Measurements from ENCODE around the gene GRB10.

The GRB10 gene

DNA sequence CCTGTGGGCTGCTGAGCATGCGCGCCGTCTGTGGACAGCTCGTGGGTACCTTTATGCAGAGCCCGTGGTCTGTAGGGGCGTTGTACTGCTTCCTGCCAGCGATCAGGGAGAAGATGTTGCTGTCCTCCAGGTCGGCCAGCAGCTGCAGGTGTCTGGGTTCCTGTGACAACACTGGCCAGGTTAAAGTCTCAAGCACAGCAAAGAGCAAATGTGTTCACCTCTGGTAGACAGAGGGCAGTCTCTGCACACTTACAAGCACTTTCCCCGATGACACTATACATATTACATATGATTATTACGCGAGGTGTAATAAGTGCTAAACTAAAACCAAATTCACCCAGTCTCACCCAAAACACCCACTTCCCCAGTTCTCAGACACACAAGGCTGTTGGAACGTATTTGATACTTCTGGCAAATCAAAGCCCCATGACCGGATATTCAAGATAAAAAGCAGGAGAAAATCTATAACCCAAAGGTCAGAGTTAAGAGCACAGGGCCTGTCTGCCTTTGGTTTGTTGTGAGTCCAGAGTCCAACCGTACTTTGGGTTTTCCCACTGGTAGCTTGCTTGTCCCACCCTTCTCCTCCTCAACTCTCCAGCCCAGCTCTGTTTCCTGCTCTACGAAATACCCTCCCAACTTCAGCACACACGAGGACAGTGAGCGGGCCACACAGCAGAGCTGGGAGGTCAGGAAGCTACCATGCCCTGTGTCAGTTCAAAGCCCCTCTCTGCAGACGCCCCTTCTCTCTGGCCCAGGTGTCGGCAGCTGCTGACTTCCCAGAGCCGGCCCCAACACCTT lies 167.8 kb downstream of the GRB10 start:
- H3K4me3 ChIP-seq (ENCODE audit: low read depth, low read length): no peak overlapping the region
- H3K27ac ChIP-seq: no peak overlapping the region
- H3K27me3 ChIP-seq (replicated peaks): no peaks in the 10 kb centered on the region
- peaks cover 59% of the 10 kb centered on the region for H3K36me3 ChIP-seq (replicated peaks)
- TF ChIP-seq, protein P1, sequence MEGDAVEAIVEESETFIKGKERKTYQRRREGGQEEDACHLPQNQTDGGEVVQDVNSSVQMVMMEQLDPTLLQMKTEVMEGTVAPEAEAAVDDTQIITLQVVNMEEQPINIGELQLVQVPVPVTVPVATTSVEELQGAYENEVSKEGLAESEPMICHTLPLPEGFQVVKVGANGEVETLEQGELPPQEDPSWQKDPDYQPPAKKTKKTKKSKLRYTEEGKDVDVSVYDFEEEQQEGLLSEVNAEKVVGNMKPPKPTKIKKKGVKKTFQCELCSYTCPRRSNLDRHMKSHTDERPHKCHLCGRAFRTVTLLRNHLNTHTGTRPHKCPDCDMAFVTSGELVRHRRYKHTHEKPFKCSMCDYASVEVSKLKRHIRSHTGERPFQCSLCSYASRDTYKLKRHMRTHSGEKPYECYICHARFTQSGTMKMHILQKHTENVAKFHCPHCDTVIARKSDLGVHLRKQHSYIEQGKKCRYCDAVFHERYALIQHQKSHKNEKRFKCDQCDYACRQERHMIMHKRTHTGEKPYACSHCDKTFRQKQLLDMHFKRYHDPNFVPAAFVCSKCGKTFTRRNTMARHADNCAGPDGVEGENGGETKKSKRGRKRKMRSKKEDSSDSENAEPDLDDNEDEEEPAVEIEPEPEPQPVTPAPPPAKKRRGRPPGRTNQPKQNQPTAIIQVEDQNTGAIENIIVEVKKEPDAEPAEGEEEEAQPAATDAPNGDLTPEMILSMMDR (IDR thresholded peaks at IDR 0.05; ENCODE audit: low read depth, low read length, missing control alignments): peak; percentile 31
- no peak for DNase-seq
- in situ Hi-C loops (cut with HindIII; ENCODE audit: low pct_ligation_motif_present, low sequenced_read_pairs): no loop called here

GRCh38 chr7:50613473-50613872 lies 169.2 kb downstream of the GRB10 start:
- H3K27ac ChIP-seq: no peak overlapping the region
- in situ Hi-C loops (cut with HindIII; ENCODE audit: low pct_ligation_motif_present, low sequenced_read_pairs): no loop called here
- H3K27me3 ChIP-seq (replicated peaks): no peaks in the 10 kb centered on the region
- H3K36me3 ChIP-seq (replicated peaks): peaks cover 61% of the 10 kb centered on the region
- no peak overlapping the region for H3K4me3 ChIP-seq (ENCODE audit: low read depth, low read length)
- TF ChIP-seq, protein P1 (IDR thresholded peaks at IDR 0.05; ENCODE audit: low read depth, low read length, missing control alignments): no peak
- no peak for DNase-seq

DNA sequence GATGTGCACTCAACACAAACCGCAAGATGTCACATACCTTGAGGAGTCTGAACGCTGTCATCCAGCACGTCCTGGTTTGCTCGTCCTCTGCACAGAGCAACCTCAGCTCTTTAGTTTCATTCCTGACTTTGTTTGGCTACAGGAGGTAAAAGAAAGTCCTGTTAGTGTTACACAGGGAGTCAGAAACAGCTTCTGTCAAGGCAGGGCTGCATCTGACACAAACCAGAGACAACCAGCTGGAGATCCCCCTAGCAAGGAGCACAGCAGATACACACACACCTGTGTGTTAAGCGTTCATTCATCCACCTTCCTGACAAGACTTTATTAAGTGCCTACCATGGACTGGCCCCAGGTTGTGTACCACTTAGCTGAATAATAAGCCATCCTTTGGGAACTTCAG lies 170.0 kb downstream of the GRB10 start:
- Histone ChIP-seq H3K4me3 (ENCODE audit: low read depth, low read length) (no peak overlapping the region), H3K36me3 (replicated peaks) (peaks cover 61% of the 10 kb centered on the region), H3K27me3 (replicated peaks) (no peaks in the 10 kb centered on the region), H3K27ac (no peak overlapping the region)
- TF ChIP-seq, protein P1 (IDR thresholded peaks at IDR 0.05; ENCODE audit: low read depth, low read length, missing control alignments): no peak
- in situ Hi-C loops (cut with HindIII; ENCODE audit: low pct_ligation_motif_present, low sequenced_read_pairs): no loop called here
- DNase-seq: no peak

GRCh38 chr7:50610521-50611277 lies 172.0 kb downstream of the GRB10 start:
- H3K36me3 ChIP-seq (replicated peaks): peaks cover 57% of the 10 kb centered on the region
- DNase-seq: peak; percentile 74
- in situ Hi-C loops (cut with HindIII; ENCODE audit: low pct_ligation_motif_present, low sequenced_read_pairs): no loop called here
- no peak overlapping the region for H3K4me3 ChIP-seq (ENCODE audit: low read depth, low read length)
- TF ChIP-seq, protein P1 (IDR thresholded peaks at IDR 0.05; ENCODE audit: low read depth, low read length, missing control alignments): peak; percentile 13
- H3K27me3 ChIP-seq (replicated peaks): no peaks in the 10 kb centered on the region
- H3K27ac ChIP-seq: no peak overlapping the region

DNA sequence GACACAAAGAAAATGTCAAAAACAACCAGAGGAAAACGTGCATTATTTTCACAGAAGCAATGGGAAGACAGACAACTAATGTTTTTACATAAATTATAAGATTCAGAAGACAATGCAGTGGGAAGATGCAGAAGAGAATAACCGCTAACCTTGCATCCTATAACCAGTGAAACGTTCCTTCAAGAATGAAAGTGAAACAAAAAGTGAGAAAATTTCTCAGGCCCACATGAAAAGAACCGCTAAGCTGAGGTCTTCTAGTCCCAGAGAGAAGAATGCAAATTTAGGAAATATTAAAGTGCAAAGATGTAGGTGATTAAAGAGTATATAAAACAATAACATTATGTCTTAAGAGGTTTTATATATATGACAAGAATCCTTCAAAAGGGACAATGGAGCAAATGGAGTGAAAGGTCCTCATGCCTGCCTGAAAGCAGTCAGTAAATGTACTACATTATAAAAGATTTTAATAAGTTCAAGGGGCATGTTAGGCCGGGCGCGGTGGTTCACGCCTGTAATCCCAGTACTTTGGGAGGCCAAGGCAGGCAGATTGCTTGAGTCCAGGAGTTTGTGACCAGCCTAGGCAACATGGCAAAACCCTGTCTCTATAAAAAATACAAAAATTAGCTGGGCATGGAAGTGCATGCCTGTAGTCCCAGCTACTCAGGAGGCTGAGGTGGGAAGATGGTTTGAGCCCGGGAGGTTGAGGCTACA lies 174.3 kb downstream of the GRB10 start:
- Histone ChIP-seq H3K27me3 (replicated peaks) (no peaks in the 10 kb centered on the region), H3K27ac (no peak overlapping the region), H3K4me3 (ENCODE audit: low read depth, low read length) (no peak overlapping the region), H3K36me3 (replicated peaks) (peaks cover 52% of the 10 kb centered on the region)
- in situ Hi-C loops (cut with HindIII; ENCODE audit: low pct_ligation_motif_present, low sequenced_read_pairs): no loop called here
- TF ChIP-seq, protein P1 (IDR thresholded peaks at IDR 0.05; ENCODE audit: low read depth, low read length, missing control alignments): no peak
- no peak for DNase-seq
